ENCODE results near the gene RNASE11.

- TF ChIP-seq CTCF (IDR thresholded peaks at IDR 0.05; ENCODE audit: borderline replicate concordance, extremely low read depth, low read length, poor library complexity, severe bottlenecking), result no peak
- no peak for TF ChIP-seq EZH2 (IDR thresholded peaks at IDR 0.05; ENCODE audit: borderline replicate concordance, low read depth, low read length, severe bottlenecking)
Measured at GRCh38 chr14:20622816-20623291, 35.1 kb upstream of the RNASE11 start.
